Measurements from ENCODE around the gene THAP4. TPM values are rescaled to one million over a fixed set of nuclear protein-coding genes. Genes with fewer than 3 reads are reported as not detected.

Gene THAP4
- total RNA-seq, 1 donor from 2014 or later, result 68.8 TPM

GRCh38 chr2:241636182-241637017, 558 bp downstream of the THAP4 start:
- Histone ChIP-seq H3K27ac (replicated peaks) (peak overlapping the region; percentile 98), H3K9me3 (replicated peaks) (peaks cover 5% of the 10 kb centered on the region), H3K4me3 (peak overlapping the region; percentile 88), H3K36me3 (peaks cover 33% of the 10 kb centered on the region), H3K4me1 (peaks cover 67% of the 10 kb centered on the region), H3K27me3 (ENCODE audit: low read depth) (no peaks in the 10 kb centered on the region)
- intact Hi-C loops (cut with micrococcal nuclease), result no loop called here
- TF ChIP-seq CTCF (IDR thresholded peaks at IDR 0.05; ENCODE audit: borderline replicate concordance), result no peak
- peak; percentile 32 for DNase-seq

GRCh38 chr2:241635756-241636155, 1.2 kb downstream of the THAP4 start:
- Histone ChIP-seq H3K27ac (replicated peaks) (peak overlapping the region; percentile 98), H3K27me3 (ENCODE audit: low read depth) (no peaks in the 10 kb centered on the region), H3K4me1 (peaks cover 61% of the 10 kb centered on the region), H3K4me3 (peak overlapping the region; percentile 88), H3K9me3 (replicated peaks) (peaks cover 5% of the 10 kb centered on the region), H3K36me3 (peaks cover 39% of the 10 kb centered on the region)
- intact Hi-C loops (cut with micrococcal nuclease), result no loop called here
- DNase-seq, result no peak
- no peak for TF ChIP-seq CTCF (IDR thresholded peaks at IDR 0.05; ENCODE audit: borderline replicate concordance)

- TF ChIP-seq CTCF (IDR thresholded peaks at IDR 0.05; ENCODE audit: borderline replicate concordance), result no peak
- H3K27ac ChIP-seq (replicated peaks), result no peak overlapping the region
- intact Hi-C loops (cut with micrococcal nuclease), result no loop called here
- H3K36me3 ChIP-seq, result peaks cover 50% of the 10 kb centered on the region
- no peak for DNase-seq
- peaks cover 39% of the 10 kb centered on the region for H3K4me1 ChIP-seq
- H3K4me3 ChIP-seq, result no peak overlapping the region
- no peaks in the 10 kb centered on the region for H3K27me3 ChIP-seq (ENCODE audit: low read depth)
- no peaks in the 10 kb centered on the region for H3K9me3 ChIP-seq (replicated peaks)
These were observed 3.4 kb downstream of the THAP4 start for GRCh38 chr2:241633561-241633960.

GRCh38 chr2:241632478-241633325, 4.3 kb downstream of the THAP4 start:
- intact Hi-C loops (cut with micrococcal nuclease), result no loop called here
- peaks cover 50% of the 10 kb centered on the region for H3K36me3 ChIP-seq
- H3K4me3 ChIP-seq, result no peak overlapping the region
- no peak for TF ChIP-seq CTCF (IDR thresholded peaks at IDR 0.05; ENCODE audit: borderline replicate concordance)
- no peak for DNase-seq
- H3K27me3 ChIP-seq (ENCODE audit: low read depth), result no peaks in the 10 kb centered on the region
- peaks cover 30% of the 10 kb centered on the region for H3K4me1 ChIP-seq
- no peaks in the 10 kb centered on the region for H3K9me3 ChIP-seq (replicated peaks)
- no peak overlapping the region for H3K27ac ChIP-seq (replicated peaks)

GRCh38 chr2:241629762-241630435, 7.1 kb downstream of the THAP4 start:
- Histone ChIP-seq H3K27ac (replicated peaks) (no peak overlapping the region), H3K4me3 (no peak overlapping the region), H3K36me3 (peaks cover 50% of the 10 kb centered on the region), H3K27me3 (ENCODE audit: low read depth) (no peaks in the 10 kb centered on the region), H3K9me3 (replicated peaks) (no peaks in the 10 kb centered on the region), H3K4me1 (peaks cover 12% of the 10 kb centered on the region)
- no peak for TF ChIP-seq CTCF (IDR thresholded peaks at IDR 0.05; ENCODE audit: borderline replicate concordance)
- no peak for DNase-seq
- intact Hi-C loops (cut with micrococcal nuclease), result no loop called here

Measured in left ventricle myocardium inferior (tissue), 1 donor.